Loucy (cell line): ENCODE results near the gene PLCH1.

Experiments used
- EZH2phosphoT487 ChIP-seq: fragments of 200-600 bp; IDR thresholded peaks from 2 replicates; pipeline ENCODE4 v1.6.1; 2018; ENCODE audit warnings: antibody characterized with exemption, mild to moderate bottlenecking, moderate library complexity, borderline replicate concordance
- TF ChIP-seq, protein P1 (sequence below): fragments of 200-600 bp; sonication (generic); conservative IDR thresholded peaks from 2 replicates; pipeline ENCODE4 v1.5.1; 2014; ENCODE audit warnings: mild to moderate bottlenecking, antibody characterized with exemption, low read length

DNA sequence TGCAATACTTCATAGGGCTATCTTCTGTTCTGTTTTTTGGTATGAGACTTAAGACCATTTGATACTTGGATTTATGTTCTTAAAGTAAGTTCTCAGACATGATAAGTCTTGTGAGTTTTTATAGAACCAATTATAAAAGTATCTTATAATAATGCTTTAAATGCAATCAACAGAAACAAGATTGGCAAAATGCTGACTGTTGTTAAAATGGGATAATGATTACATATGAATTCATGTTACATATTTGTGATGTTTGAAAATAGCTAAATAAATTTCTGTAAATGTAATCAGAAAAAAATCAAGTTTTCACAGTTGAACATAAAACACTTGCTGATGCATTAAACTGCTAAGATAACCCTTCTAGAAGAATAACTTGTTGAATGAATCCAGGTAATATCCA is 148.3 kb downstream of the PLCH1 start:
- TF ChIP-seq, protein P1, sequence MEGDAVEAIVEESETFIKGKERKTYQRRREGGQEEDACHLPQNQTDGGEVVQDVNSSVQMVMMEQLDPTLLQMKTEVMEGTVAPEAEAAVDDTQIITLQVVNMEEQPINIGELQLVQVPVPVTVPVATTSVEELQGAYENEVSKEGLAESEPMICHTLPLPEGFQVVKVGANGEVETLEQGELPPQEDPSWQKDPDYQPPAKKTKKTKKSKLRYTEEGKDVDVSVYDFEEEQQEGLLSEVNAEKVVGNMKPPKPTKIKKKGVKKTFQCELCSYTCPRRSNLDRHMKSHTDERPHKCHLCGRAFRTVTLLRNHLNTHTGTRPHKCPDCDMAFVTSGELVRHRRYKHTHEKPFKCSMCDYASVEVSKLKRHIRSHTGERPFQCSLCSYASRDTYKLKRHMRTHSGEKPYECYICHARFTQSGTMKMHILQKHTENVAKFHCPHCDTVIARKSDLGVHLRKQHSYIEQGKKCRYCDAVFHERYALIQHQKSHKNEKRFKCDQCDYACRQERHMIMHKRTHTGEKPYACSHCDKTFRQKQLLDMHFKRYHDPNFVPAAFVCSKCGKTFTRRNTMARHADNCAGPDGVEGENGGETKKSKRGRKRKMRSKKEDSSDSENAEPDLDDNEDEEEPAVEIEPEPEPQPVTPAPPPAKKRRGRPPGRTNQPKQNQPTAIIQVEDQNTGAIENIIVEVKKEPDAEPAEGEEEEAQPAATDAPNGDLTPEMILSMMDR: no peak
- no peak for TF ChIP-seq EZH2phosphoT487
